ENCODE measurements around the gene RP2.

RP2 gene

DNA sequence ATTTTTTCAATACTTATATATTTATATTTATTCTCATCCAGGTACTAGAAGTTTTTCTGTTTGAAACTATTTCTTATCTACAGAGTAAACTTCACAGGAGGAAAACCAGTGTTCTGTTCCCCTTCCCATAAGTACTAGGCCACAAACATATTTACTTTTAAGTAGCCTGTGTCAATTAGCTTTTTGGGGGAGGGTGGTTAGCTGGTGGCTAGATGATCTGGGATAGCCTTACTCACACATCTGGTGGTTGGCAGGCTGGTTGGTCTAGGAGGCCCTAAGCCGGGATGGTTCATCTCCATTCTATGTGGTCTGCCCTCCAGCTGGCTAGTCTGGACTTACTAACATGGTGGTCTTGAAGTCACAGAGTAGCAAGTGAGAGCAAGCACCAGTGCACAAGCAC, 81.6 kb downstream of the RP2 start:
- FAIRE-seq (no peak), DNase-seq (ENCODE audit: insufficient read length, low spot score) (no peak)
- TF ChIP-seq POLR2A (IDR thresholded peaks at IDR 0.05; ENCODE audit: low read depth, low read length): no peak

DNA sequence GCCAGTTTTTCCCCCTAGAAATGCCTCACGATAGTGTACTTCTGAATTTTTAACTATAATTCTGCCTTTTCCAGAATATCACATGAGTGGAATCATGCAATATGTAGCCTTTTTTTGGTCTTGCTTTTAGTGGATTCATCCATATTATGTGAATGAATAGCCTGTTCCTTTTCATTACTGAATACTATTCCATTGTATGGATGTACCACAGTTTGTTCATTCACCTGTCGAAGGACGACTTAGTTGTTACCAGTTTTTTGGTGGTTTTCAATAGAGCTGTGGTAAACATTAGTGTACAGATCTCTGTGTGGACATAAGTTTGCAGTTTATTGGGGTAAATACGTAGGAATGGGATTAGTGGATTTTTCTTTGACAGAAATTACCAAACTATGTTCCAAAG, 83.4 kb downstream of the RP2 start:
- FAIRE-seq (no peak), DNase-seq (ENCODE audit: insufficient read length, low spot score) (no peak)
- TF ChIP-seq POLR2A (IDR thresholded peaks at IDR 0.05; ENCODE audit: low read depth, low read length): no peak

DNA sequence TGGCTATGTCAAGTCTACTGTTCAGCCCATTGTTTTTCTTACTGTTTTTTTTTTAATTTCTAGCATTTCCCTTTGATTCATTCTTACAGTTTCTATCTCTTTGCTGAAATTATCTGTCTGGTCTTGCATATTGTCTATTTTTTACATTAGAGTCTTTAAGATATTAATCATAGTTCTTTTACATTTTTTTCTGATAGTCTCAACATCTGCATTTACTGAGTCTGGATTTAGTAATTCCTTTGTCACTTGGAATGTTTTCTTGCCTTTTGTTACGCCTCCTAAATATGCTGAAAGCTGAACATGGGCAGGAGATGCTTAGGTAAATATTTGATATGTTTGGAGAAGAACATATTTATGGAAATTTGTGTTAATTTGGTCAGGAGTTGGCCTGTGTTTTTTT, 85.8 kb downstream of the RP2 start:
- TF ChIP-seq POLR2A (IDR thresholded peaks at IDR 0.05; ENCODE audit: low read depth, low read length): no peak
- DNase-seq (ENCODE audit: insufficient read length, low spot score) (no peak), FAIRE-seq (no peak)

DNA sequence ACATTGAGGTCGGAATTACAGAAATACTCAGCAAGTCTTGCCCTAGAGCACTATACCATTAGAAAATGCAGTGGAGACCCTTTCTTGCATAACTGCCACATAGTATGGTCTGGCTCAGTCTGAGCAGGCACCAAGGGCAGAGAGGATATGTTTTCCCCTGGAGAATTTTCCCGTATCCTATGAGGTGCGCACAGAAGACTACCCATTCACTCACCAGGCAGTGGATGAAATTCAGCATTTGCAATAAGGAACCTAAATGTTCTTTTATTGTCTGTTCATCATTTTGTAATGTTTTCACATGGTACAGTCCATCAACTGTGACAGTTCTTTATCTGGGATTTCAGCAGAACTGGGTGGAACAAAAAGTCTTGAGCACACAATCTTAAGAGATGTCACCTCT, 90.9 kb downstream of the RP2 start:
- no peak for TF ChIP-seq POLR2A (IDR thresholded peaks at IDR 0.05; ENCODE audit: low read depth, low read length)
- FAIRE-seq: no peak

DNA sequence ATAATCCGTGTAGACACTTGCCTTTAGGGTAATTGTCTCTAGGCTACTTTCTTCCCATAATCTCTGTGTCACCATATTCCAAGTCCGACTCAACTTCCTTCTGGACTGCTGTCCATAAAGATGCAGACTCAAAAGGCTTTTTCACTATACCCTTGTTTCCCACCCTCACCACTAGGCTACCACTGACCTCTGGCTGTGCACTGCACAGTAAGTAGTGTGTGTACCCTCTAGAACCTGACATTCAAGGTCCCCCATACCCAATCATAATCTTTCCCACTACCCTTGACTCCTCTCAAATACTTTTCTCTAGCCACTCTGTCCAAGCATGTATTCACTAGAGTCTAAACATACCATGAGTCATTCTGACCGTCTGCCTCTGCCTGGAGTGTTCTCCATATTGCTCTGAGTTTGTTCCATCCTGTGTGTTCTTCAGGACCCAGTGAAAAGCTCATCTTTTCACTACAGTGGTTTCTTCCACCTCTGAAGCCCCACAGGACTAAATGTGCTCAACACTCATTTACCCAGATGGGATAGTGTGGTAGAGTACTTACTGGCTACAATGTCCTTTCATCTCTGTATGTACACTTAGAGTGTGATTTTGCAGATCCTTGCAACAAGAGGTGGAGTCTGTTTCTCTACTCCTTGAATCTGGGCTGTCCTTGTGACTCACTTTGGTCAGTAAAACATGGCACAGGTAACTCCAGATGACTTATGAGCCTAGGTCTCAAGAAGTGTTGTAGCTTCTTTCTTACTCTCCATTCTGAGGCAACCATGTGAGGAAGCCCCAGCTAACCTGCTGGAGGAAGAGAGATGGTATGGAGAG, 92.8 kb downstream of the RP2 start:
- FAIRE-seq (no peak), DNase-seq (ENCODE audit: insufficient read length, low spot score) (no peak)
- no peak for TF ChIP-seq POLR2A (IDR thresholded peaks at IDR 0.05; ENCODE audit: low read depth, low read length)

More for the DNA sequence above, 90.9 kb downstream of the RP2 start:
- no peak for DNase-seq (ENCODE audit: insufficient read length, low spot score)
